Caki2 (cell line): ENCODE results near the gene FAAH. TPM values are rescaled to one million over a fixed set of nuclear protein-coding genes. Genes with fewer than 3 reads are reported as not detected.

ENCODE experiments used
- DNase-seq: peaks from one replicate; pipeline ENCODE4 v3.0.0-alpha.2; 2015; ENCODE audit warnings: low read depth
- in situ Hi-C: cut with HindIII; loops from 2 replicates; pipeline ENCODE4 v1.10.0; 2016; ENCODE audit warnings: low sequenced_read_pairs, low pct_unique_long_range_greater_than_20kb, mixed read lengths
- total RNA-seq: library from RNA; depleted of rRNA; stranded (reverse); fragments of >200 nt; shearing (Covaris generic); gene quantifications from 2 replicates; pipeline ENCODE4 v1.2.3, GENCODE V29; 2014; ENCODE audit warnings: low replicate concordance; rRNA removed

FAAH gene
- total RNA-seq, 1 experiment from 2014 or later: 22.5 TPM

DNA sequence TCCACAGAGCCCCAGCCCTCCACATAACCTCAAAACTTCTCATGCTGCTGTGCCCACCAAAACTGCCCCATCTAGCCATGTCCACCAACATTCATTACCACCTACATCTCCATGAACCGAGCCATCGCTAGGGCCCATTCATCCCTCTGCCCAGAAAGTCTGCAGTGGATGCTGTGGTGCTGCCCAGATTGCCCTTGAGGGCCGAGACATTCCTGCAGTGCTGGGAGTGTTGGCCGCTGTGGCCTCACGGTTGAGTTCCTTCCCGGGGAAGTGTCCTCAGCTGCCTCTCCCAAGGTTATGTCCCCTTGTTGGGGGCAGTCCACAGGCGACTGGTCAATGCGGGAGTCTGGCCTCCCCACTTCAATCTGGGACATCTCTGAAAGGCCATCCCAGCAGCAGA is 65.2 kb downstream of the FAAH start:
- no peak for DNase-seq
- in situ Hi-C loops: no loop called here

DNA sequence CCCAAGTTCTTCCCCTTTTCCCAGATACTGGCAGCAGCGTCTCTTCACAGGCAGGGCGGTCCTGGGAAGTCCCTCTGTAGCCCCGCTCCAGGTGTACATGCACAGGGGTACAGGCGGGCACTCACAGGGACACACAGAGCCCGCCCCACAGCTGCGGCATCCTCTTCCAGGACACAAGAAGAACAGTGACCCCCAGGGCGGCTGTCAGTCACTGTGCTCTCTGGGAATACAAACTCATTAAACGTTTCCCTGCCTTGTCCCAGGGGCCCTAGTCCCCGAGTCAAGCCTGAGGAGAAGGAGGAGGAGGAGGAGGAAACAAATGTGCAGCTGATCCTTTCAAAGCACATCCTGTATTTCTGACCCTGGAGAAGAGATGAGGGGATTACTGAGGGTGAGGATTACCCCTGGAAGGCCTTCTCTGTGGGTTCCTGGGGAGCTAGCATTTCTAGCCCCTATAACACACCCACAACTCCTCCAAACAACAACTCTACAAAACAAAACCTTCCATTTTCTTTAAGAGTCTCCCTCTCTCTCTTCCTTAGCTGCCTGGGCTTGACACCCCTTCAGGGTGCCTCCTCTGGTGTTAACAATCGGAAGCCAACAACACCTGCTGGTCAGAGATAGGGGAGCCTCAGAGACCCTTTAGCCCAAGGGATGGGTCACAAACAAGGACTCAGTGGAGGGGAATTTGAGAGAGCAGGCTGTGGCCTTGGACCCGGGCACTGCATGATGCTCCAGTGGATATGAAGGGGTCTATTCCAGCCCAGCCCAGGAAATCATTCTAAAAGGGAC is 67.1 kb downstream of the FAAH start:
- DNase-seq: no peak
- in situ Hi-C loops: no loop called here

- no peak for DNase-seq
- in situ Hi-C loops: no loop called here
These were observed 67.8 kb downstream of the FAAH start for GRCh38 chr1:46461809-46462448.

Other genes starting within 250 kb of the FAAH start
- gene TSPAN1, start 219.2 kb upstream of the FAAH start, total RNA-seq: 2.3 and 9.5 TPM in 2 replicates
- not detected in 2 replicates for gene P3R3URF, start 217.8 kb upstream of the FAAH start, total RNA-seq
- 125 and 130 TPM in 2 replicates for gene POMGNT1, start 195.9 kb upstream of the FAAH start, total RNA-seq
- not detected in 2 replicates for gene LURAP1, start 191.0 kb upstream of the FAAH start, total RNA-seq
- gene RAD54L, start 146.6 kb upstream of the FAAH start, total RNA-seq: 9.7 and 23.5 TPM in 2 replicates
- 81.7 and 88.1 TPM in 2 replicates for gene LRRC41, start 90.7 kb upstream of the FAAH start, total RNA-seq
- gene UQCRH, start 90.6 kb upstream of the FAAH start, total RNA-seq: 458 and 554 TPM in 2 replicates
- 19.4 and 31.3 TPM in 2 replicates for gene NSUN4, start 53.5 kb upstream of the FAAH start, total RNA-seq
- gene DMBX1, start 95.5 kb downstream of the FAAH start, total RNA-seq: not detected in 2 replicates
- gene KNCN, start 157.3 kb downstream of the FAAH start, total RNA-seq: not detected in 2 replicates
- gene MKNK1, start 210.0 kb downstream of the FAAH start, total RNA-seq: 25.7 and 37.5 TPM in 2 replicates
- gene MOB3C, start 222.5 kb downstream of the FAAH start, total RNA-seq: 17.7 and 33.9 TPM in 2 replicates